Peyer's patch (tissue), 4 donors: ENCODE measurements around the gene SH3TC1. TPM values are rescaled to one million over a fixed set of nuclear protein-coding genes. Genes with fewer than 3 reads are reported as not detected.

Experiments used
- DNase-seq, 3 donors: peaks; one replicate each; pipeline ENCODE4 v3.0.0-alpha.2; 2017 to 2019
- H3K27ac ChIP-seq, 4 donors: fragments of 200-600 bp; sonication (generic); one replicate each; pipeline ENCODE4 v1.5.1; 2016 to 2019
- H3K27me3 ChIP-seq, 2 donors: fragments of 200-600 bp; sonication (generic); one replicate each; pipeline ENCODE4 v1.5.1; 2019
- H3K36me3 ChIP-seq, 3 donors: fragments of 200-600 bp; sonication (generic); one replicate each; pipeline ENCODE4 v1.5.1; 2016 to 2019
- H3K4me1 ChIP-seq, 4 donors: fragments of 200-600 bp; sonication (generic); one replicate each; pipeline ENCODE4 v1.5.1; 2016 to 2019
- H3K4me3 ChIP-seq, 4 donors: fragments of 200-600 bp; sonication (generic); 1 replicate in 3 of 4; 2 replicates in 1 of 4; pipeline ENCODE4 v1.5.1; 2016 to 2019; ENCODE audit warnings: mild to moderate bottlenecking in 1 of 4
- H3K9me3 ChIP-seq, 4 donors: fragments of 200-600 bp; sonication (generic); one replicate each; pipeline ENCODE4 v1.5.1; 2016 to 2019; ENCODE audit warnings: mild to moderate bottlenecking in 1 of 4
- CTCF ChIP-seq, 6 experiments: fragments of 450-650 bp in 4 of 6; fragments of 200-600 bp in 2 of 6; sonication (generic) in 1 of 6; IDR thresholded peaks; one replicate each; pipeline ENCODE4 v1.5.1; 2017 to 2019; ENCODE audit warnings: antibody characterized with exemption in 6 of 6, mild to moderate bottlenecking in 3 of 6, moderate library complexity in 1 of 6
- POLR2A ChIP-seq, 2 donors: fragments of 450-650 bp; IDR thresholded peaks; one replicate each; pipeline ENCODE4 v1.5.1; 2017; ENCODE audit warnings: antibody characterized with exemption in 2 of 2, mild to moderate bottlenecking in 2 of 2, moderate library complexity in 2 of 2
- total RNA-seq, 4 donors: library from RNA; depleted of rRNA; stranded (reverse); fragments of >200 nt; gene quantifications; one replicate each; pipeline ENCODE4 v1.1.0, GENCODE V29; 2016

Gene SH3TC1
- total RNA-seq, 4 donors from 2014 or later = 4.2 to 88.3 (median 11.8) TPM

DNA sequence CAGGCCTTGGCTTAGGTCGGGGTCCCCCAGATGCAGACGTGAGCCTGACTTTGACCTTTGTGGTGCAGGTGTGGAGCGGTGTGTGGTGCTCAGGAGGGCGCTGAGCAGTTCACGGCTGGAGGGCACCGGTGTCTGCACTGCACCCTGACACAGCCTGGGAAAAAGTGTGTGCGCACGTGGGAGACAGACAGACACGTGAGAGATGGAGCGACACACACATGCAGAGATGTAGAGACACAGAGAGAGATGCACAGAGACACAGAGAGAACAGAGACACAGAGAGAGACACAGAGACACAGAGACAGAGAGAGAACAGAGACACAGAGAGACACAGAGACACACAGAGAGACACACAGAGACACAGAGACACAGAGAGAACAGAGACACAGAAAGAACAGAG lies 64.3 kb downstream of the SH3TC1 start:
- no peaks in the 10 kb centered on the region for H3K36me3 ChIP-seq
- no peak overlapping the region for H3K4me3 ChIP-seq
- no peaks in the 10 kb centered on the region for H3K27me3 ChIP-seq
- H3K27ac ChIP-seq = no peak overlapping the region
- TF ChIP-seq POLR2A (IDR thresholded peaks at IDR 0.05) (no peak), CTCF (IDR thresholded peaks at IDR 0.05) (no peak)
- no peak for DNase-seq
- no peaks in the 10 kb centered on the region for H3K9me3 ChIP-seq
- H3K4me1 ChIP-seq = no peaks in the 10 kb centered on the region

- Histone ChIP-seq H3K27me3 (no peaks in the 10 kb centered on the region), H3K9me3 (no peaks in the 10 kb centered on the region), H3K4me1 (no peaks in the 10 kb centered on the region), H3K36me3 (no peaks in the 10 kb centered on the region), H3K27ac (no peak overlapping the region), H3K4me3 (no peak overlapping the region)
- TF ChIP-seq CTCF (IDR thresholded peaks at IDR 0.05) (no peak), POLR2A (IDR thresholded peaks at IDR 0.05) (no peak)
- DNase-seq = no peak
Measured at GRCh38 chr4:8264106-8264505, 65.0 kb downstream of the SH3TC1 start.

- H3K27me3 ChIP-seq = no peaks in the 10 kb centered on the region
- no peak overlapping the region for H3K4me3 ChIP-seq
- no peaks in the 10 kb centered on the region for H3K36me3 ChIP-seq
- TF ChIP-seq CTCF (IDR thresholded peaks at IDR 0.05) = no peak
- no peak for TF ChIP-seq POLR2A (IDR thresholded peaks at IDR 0.05)
- peaks cover 0 to 5% (median 0%) of the 10 kb centered on the region in 4 donors for H3K4me1 ChIP-seq
- H3K9me3 ChIP-seq = no peaks in the 10 kb centered on the region
- DNase-seq = no peak
- no peak overlapping the region for H3K27ac ChIP-seq
Measured at GRCh38 chr4:8265171-8265929, 66.3 kb downstream of the SH3TC1 start.

DNA sequence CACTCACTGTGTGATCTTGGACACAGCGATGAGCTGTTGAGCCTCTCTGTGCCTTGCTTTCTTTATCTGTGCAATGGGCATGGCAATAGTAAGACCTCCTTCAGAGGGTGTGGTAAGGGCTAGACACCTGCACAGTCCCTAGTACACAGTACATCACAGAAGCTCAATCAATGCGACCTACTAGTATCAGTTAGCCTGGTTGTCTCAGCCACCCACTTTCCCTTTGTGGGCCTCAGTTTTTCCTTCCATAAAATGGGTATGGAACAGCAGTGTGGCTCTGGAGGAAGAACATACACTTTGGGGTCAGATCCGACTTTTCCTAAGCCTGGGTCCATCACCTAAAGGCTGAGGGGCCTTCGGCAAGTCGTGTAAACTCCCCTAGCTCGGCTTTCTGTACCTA lies 67.0 kb downstream of the SH3TC1 start:
- Histone ChIP-seq H3K36me3 (no peaks in the 10 kb centered on the region), H3K27me3 (no peaks in the 10 kb centered on the region), H3K4me3 (no peak overlapping the region), H3K27ac (no peak overlapping the region), H3K4me1 (peaks cover 0 to 5% (median 0%) of the 10 kb centered on the region in 4 donors), H3K9me3 (no peaks in the 10 kb centered on the region)
- DNase-seq = no peak
- TF ChIP-seq CTCF (IDR thresholded peaks at IDR 0.05) (no peak), POLR2A (IDR thresholded peaks at IDR 0.05) (no peak)

GRCh38 chr4:8266508-8266907 lies 67.4 kb downstream of the SH3TC1 start:
- Histone ChIP-seq H3K4me3 (no peak overlapping the region), H3K27ac (no peak overlapping the region), H3K27me3 (no peaks in the 10 kb centered on the region), H3K9me3 (no peaks in the 10 kb centered on the region), H3K4me1 (peaks cover 0 to 5% (median 0%) of the 10 kb centered on the region in 4 donors), H3K36me3 (no peaks in the 10 kb centered on the region)
- DNase-seq = no peak
- TF ChIP-seq CTCF (IDR thresholded peaks at IDR 0.05) (no peak), POLR2A (IDR thresholded peaks at IDR 0.05) (no peak)
